HepG2 (cell line): ENCODE results near the gene CHST11. TPM values are rescaled to one million over a fixed set of nuclear protein-coding genes. Genes with fewer than 3 reads are reported as not detected.

Source experiments
- ATAC-seq: fragments of 200-7000 bp; cut with Tn5 transposase; 3 replicates; pipeline ENCODE4 v1.9.1; 2020; ENCODE audit warnings: mild to moderate bottlenecking, moderate library complexity
- BruUV-seq: library from RNA; stranded (reverse); fragments of 400-500 nt; replicated peaks from 2 replicates; lab custom pipeline; 2021; lab: Mats Ljungman, UMichigan
- CTCF ChIA-PET: fragments of 300-600 bp; formaldehyde crosslinking; extraction: SDS; loops from one replicate; lab custom pipeline; 2021; ENCODE audit warnings: low total read pairs, inconsistent platforms, low intra/inter-chr PET ratio; lab: Yijun Ruan, JAX
- POLR2A ChIA-PET: fragments of 350-600 bp; sonication (Branson Sonifier 250); formaldehyde crosslinking; loops from one replicate; lab custom pipeline; 2020; ENCODE audit warnings: antibody characterized with exemption, inconsistent platforms; lab: Yijun Ruan, JAX
- DNase-seq: peaks from one replicate; pipeline ENCODE4 v3.0.0-alpha.2; 2015; ENCODE audit warnings: low spot score
- FAIRE-seq: peaks from 3 replicates; lab custom pipeline; 2011; peaks lifted over from hg19 to GRCh38; lab: Jason Lieb, UNC
- H2AFZ ChIP-seq: one replicate; pipeline ENCODE4 v1.6.1; 2011; ENCODE audit warnings: low read length, inconsistent platforms
- H3K27ac ChIP-seq: fragments of 300-600 bp; 3 replicates; pipeline ENCODE4 v1.8.0; 2011; ENCODE audit warnings: mixed run types, mild to moderate bottlenecking, mixed read lengths, low read length, inconsistent platforms; ENCODE audit not compliant: insufficient read depth; ENCODE audit errors: extremely low read length
- H3K27me3 ChIP-seq, 2 experiments: fragments of 200-600 bp in 1 of 2; 2 replicates in 1 of 2; 3 replicates in 1 of 2; pipeline versions ENCODE4 v1.6.0 to v1.8.0; 2011; ENCODE audit warnings: low read length in 2 of 2, mild to moderate bottlenecking in 2 of 2, moderate library complexity in 2 of 2, inconsistent platforms in 1 of 2; ENCODE audit not compliant: insufficient read depth in 2 of 2, control insufficient read depth in 1 of 2
- H3K36me3 ChIP-seq, 2 experiments: fragments of 200-600 bp in 1 of 2; replicated peaks in 1 of 2; 2 replicates in 1 of 2; 3 replicates in 1 of 2; pipeline versions ENCODE4 v1.5.1 to v1.8.0; 2011; ENCODE audit warnings: low read length in 2 of 2, inconsistent platforms in 1 of 2; ENCODE audit not compliant: insufficient read depth in 2 of 2, control insufficient read depth in 1 of 2
- H3K4me1 ChIP-seq: 2 replicates; pipeline ENCODE4 v1.5.1; 2012; ENCODE audit warnings: low read length, inconsistent platforms; ENCODE audit not compliant: insufficient read depth
- H3K4me2 ChIP-seq: 2 replicates; pipeline ENCODE4 v1.6.0; 2011; ENCODE audit warnings: low read depth, low read length, inconsistent platforms
- H3K4me3 ChIP-seq, 3 experiments: fragments of 200-600 bp in 1 of 3; sonication (generic), shearing (Covaris generic) in 1 of 3; replicated peaks in 1 of 3; 2 replicates each; pipeline ENCODE4 v1.5.1; 2011 to 2016; ENCODE audit warnings: low read length in 3 of 3, inconsistent platforms in 2 of 3, low read depth in 2 of 3, mild to moderate bottlenecking in 2 of 3, control low read depth in 1 of 3, mixed read lengths in 1 of 3; ENCODE audit not compliant: insufficient read depth in 1 of 3
- H3K79me2 ChIP-seq: one replicate; pipeline ENCODE4 v1.6.1; 2011; ENCODE audit warnings: low read length, inconsistent platforms; ENCODE audit not compliant: insufficient read depth
- H3K9ac ChIP-seq: 2 replicates; pipeline ENCODE4 v1.6.0; 2011; ENCODE audit warnings: mild to moderate bottlenecking, low read depth, low read length, inconsistent platforms; ENCODE audit not compliant: insufficient read depth
- H3K9me3 ChIP-seq: 2 replicates; pipeline ENCODE4 v1.5.1; 2012; ENCODE audit warnings: mild to moderate bottlenecking, low read length
- H4K20me1 ChIP-seq: 2 replicates; pipeline ENCODE4 v1.6.0; 2011; ENCODE audit warnings: inconsistent platforms, mild to moderate bottlenecking, low read length, moderate library complexity; ENCODE audit not compliant: insufficient read depth
- CREB3 ChIP-seq: sonication (generic); formaldehyde crosslinking; IDR thresholded peaks from 2 replicates; pipeline ENCODE4 v1.5.0; 2020; ENCODE audit warnings: missing genetic modification reagents
- GMEB1 ChIP-seq: sonication (generic); formaldehyde crosslinking; IDR thresholded peaks from 2 replicates; pipeline ENCODE4 v1.5.1; 2020; ENCODE audit warnings: missing genetic modification reagents, mild to moderate bottlenecking, borderline replicate concordance
- PAWR ChIP-seq: sonication (generic); formaldehyde crosslinking; IDR thresholded peaks from 2 replicates; pipeline ENCODE4 v1.4.0; 2020; ENCODE audit warnings: missing genetic modification reagents, mild to moderate bottlenecking, borderline replicate concordance
- PLRG1 ChIP-seq: fragments of 450-650 bp; conservative IDR thresholded peaks from 2 replicates; pipeline ENCODE4 v1.6.1; 2016
- TFDP2 ChIP-seq: sonication (generic); formaldehyde crosslinking; IDR thresholded peaks from 2 replicates; pipeline ENCODE4 v1.4.0; 2020; ENCODE audit warnings: missing genetic modification reagents
- ZBTB14 ChIP-seq: sonication (generic); formaldehyde crosslinking; IDR thresholded peaks from 2 replicates; pipeline ENCODE4 v1.4.0; 2020; ENCODE audit warnings: missing genetic modification reagents
- ZIK1 ChIP-seq: sonication (generic); formaldehyde crosslinking; IDR thresholded peaks from 2 replicates; pipeline ENCODE4 v1.5.0; 2020; ENCODE audit warnings: mild to moderate bottlenecking, low read depth, missing genetic modification reagents, borderline replicate concordance
- ZNF431 ChIP-seq: sonication (generic); formaldehyde crosslinking; IDR thresholded peaks from 2 replicates; pipeline ENCODE4 v1.9.0; 2022; ENCODE audit warnings: missing genetic modification reagents, low read depth, mild to moderate bottlenecking, borderline replicate concordance
- ZNF432 ChIP-seq: sonication (generic); formaldehyde crosslinking; IDR thresholded peaks from 2 replicates; pipeline ENCODE4 v1.5.0; 2020; ENCODE audit warnings: missing genetic modification reagents, mild to moderate bottlenecking, borderline replicate concordance
- ZNF552 ChIP-seq: sonication (generic); formaldehyde crosslinking; IDR thresholded peaks from 2 replicates; pipeline ENCODE4 v1.9.0; 2022; ENCODE audit warnings: missing genetic modification reagents, mild to moderate bottlenecking, borderline replicate concordance
- ZNF574 ChIP-seq: sonication (generic); formaldehyde crosslinking; IDR thresholded peaks from 2 replicates; pipeline ENCODE4 v1.4.0; 2020; ENCODE audit warnings: missing genetic modification reagents
- ZNF724P ChIP-seq: sonication (generic); formaldehyde crosslinking; IDR thresholded peaks from 2 replicates; pipeline ENCODE4 v1.8.0; 2022; ENCODE audit warnings: missing genetic modification reagents, borderline replicate concordance
- ZNF766 ChIP-seq: sonication (generic); formaldehyde crosslinking; IDR thresholded peaks from 2 replicates; pipeline ENCODE4 v1.5.0; 2020; ENCODE audit warnings: missing genetic modification reagents, borderline replicate concordance
- WGBS: methylation state at CpG from one replicate; pipeline ENCODE4 v1.1.6; 2017; ENCODE audit warnings: low lambda C conversion rate; 5-methylcytosine and 5-hydroxymethylcytosine counted together
- in situ Hi-C: cut with HindIII; loops from 2 replicates; pipeline ENCODE4 v1.10.0; 2017; ENCODE audit warnings: low pct_unique_long_range_greater_than_20kb; ENCODE audit not compliant: extremely low pct_ligation_motif_present
- intact Hi-C: fragments of 100-400 bp; cut with micrococcal nuclease; formaldehyde crosslinking; loops from one replicate; pipeline ENCODE4 v1.10.0; 2022; ENCODE audit not compliant: unreplicated experiment
- polyA plus RNA-seq, 8 experiments: library from polyadenylated mRNA; depleted of rRNA in 3 of 8; stranded (reverse) in 7 of 8; unstranded in 1 of 8; fragments of >200 nt; fragmentation: Illumina TruSeq in 4 of 8; extraction: Trizol in 4 of 8; gene quantifications; 2 replicates each; pipeline versions ENCODE4 v1.2.1 to v1.2.3, GENCODE V29; 2011 to 2016; ENCODE audit warnings: low read depth in 4 of 8, missing spikeins in 1 of 8, mixed read lengths in 1 of 8; ENCODE audit not compliant: insufficient read depth in 1 of 8
- total RNA-seq, 5 experiments: library from RNA; depleted of rRNA; stranded (reverse); fragments of >200 nt; fragmentation: Illumina TruSeq; extraction: Trizol; gene quantifications; 2 replicates each; pipeline ENCODE4 v1.2.3, GENCODE V29; 2016; ENCODE audit warnings: low read depth in 1 of 5

Gene CHST11
- total and polyA plus RNA-seq, 2 of the 13 experiments (the other 11 are each of a cell fraction or from before 2014, with no cell fraction given), result 0.15 TPM; not detected in 1

- 0% methylated on average over 3 of the region's 4 CpGs for WGBS
- ATAC-seq, result peak; percentile 19; the same call in 2 of the 3 replicates
- no peak for TF ChIP-seq TFDP2 (CRISPR knock-in tag)
- TF ChIP-seq GMEB1 (CRISPR knock-in tag), result no peak
- no peak for TF ChIP-seq ZNF552 (CRISPR knock-in tag)
- no peak for TF ChIP-seq CREB3 (CRISPR knock-in tag)
- no peak for TF ChIP-seq ZNF431 (CRISPR knock-in tag)
- no peak for TF ChIP-seq PLRG1
- TF ChIP-seq PAWR, result no peak
- TF ChIP-seq ZBTB14 (CRISPR knock-in tag), result no peak
- TF ChIP-seq ZNF574, result no peak
- TF ChIP-seq ZNF724P (CRISPR knock-in tag), result no peak
- TF ChIP-seq ZNF766, result no peak
- no peak for TF ChIP-seq ZIK1 (CRISPR knock-in tag)
- TF ChIP-seq ZNF432 (CRISPR knock-in tag), result no peak
Observed at GRCh38 chr12:104730763-104731162, 274.0 kb downstream of the CHST11 start.

More at GRCh38 chr12:104730763-104731162, 274.0 kb downstream of the CHST11 start:
- no peak overlapping the region for H3K4me3 ChIP-seq
- H3K9me3 ChIP-seq, result no peaks in the 10 kb centered on the region
- peaks cover 2 to 22% of the 10 kb centered on the region in 2 experiments; a peak in 3 of 5 replicates for H3K27me3 ChIP-seq
- H4K20me1 ChIP-seq, result no peaks in the 10 kb centered on the region
- BruUV-seq, result no TSS peak
- H3K4me1 ChIP-seq, result peaks cover 8% of the 10 kb centered on the region
- H2AFZ ChIP-seq, result no peak overlapping the region
- H3K79me2 ChIP-seq, result no peaks in the 10 kb centered on the region
- H3K4me2 ChIP-seq, result no peak overlapping the region
- DNase-seq (no peak), FAIRE-seq (no peak)
- POLR2A ChIA-PET, result no interaction called here
- H3K9ac ChIP-seq, result no peak overlapping the region
- no peaks in the 10 kb centered on the region for H3K36me3 ChIP-seq
- intact Hi-C loops, result no loop called here
- CTCF ChIA-PET, result no interaction called here
- in situ Hi-C loops, result no loop called here
- H3K27ac ChIP-seq, result no peak overlapping the region
